Gastroesophageal sphincter (tissue), 4 donors: ENCODE measurements around the gene FITM2. TPM values are rescaled to one million over a fixed set of nuclear protein-coding genes. Genes with fewer than 3 reads are reported as not detected.

Experiments
- ATAC-seq: fragments of 150-250 bp; one replicate; pipeline ENCODE4 v1.9.1; 2016; ENCODE audit warnings: mild to moderate bottlenecking, moderate library complexity
- H3K27ac ChIP-seq, 4 donors: fragments of 200-600 bp; sonication (generic) in 3 of 4; 1 replicate in 3 of 4; 2 replicates in 1 of 4; pipeline ENCODE4 v1.5.1; 2016 to 2019
- H3K27me3 ChIP-seq: fragments of 200-600 bp; sonication (generic); one replicate; pipeline ENCODE4 v1.5.1; 2019
- H3K36me3 ChIP-seq, 2 donors: fragments of 200-600 bp; sonication (generic); one replicate each; pipeline ENCODE4 v1.5.1; 2019; ENCODE audit warnings: control low read depth in 1 of 2
- H3K4me1 ChIP-seq, 3 donors: fragments of 200-600 bp; sonication (generic); 1 replicate in 2 of 3; 2 replicates in 1 of 3; pipeline ENCODE4 v1.5.1; 2016 to 2019; ENCODE audit warnings: control low read depth in 2 of 3
- H3K4me3 ChIP-seq, 2 donors: fragments of 200-600 bp; sonication (generic); one replicate each; pipeline ENCODE4 v1.5.1; 2019; ENCODE audit warnings: mild to moderate bottlenecking in 1 of 2, moderate library complexity in 1 of 2
- H3K9me3 ChIP-seq, 3 donors: fragments of 200-600 bp; sonication (generic); one replicate each; pipeline ENCODE4 v1.5.1; 2017 to 2019; ENCODE audit warnings: control low read depth in 2 of 3
- EP300 ChIP-seq: sonication (generic); formaldehyde crosslinking; IDR thresholded peaks from one replicate; pipeline ENCODE4 v1.6.1; 2017; ENCODE audit warnings: antibody characterized with exemption, mild to moderate bottlenecking
- POLR2A ChIP-seq, 2 donors: fragments of 450-650 bp; IDR thresholded peaks; one replicate each; pipeline ENCODE4 v1.6.1; 2017; ENCODE audit warnings: antibody characterized with exemption in 2 of 2, mild to moderate bottlenecking in 2 of 2, moderate library complexity in 1 of 2
- POLR2AphosphoS5 ChIP-seq: sonication (generic); formaldehyde crosslinking; IDR thresholded peaks from one replicate; pipeline ENCODE4 v1.6.1; 2017; ENCODE audit warnings: antibody characterized with exemption
- WGBS, 2 donors: methylation state at CpG; one replicate each; pipeline ENCODE4 v1.1.5; 2018; ENCODE audit warnings: low coverage in 1 of 2; 5-methylcytosine and 5-hydroxymethylcytosine counted together
- total RNA-seq, 4 donors: library from RNA; depleted of rRNA; stranded (reverse); fragments of >200 nt; gene quantifications; one replicate each; pipeline ENCODE4 v1.1.0, GENCODE V29; 2016
- TF ChIP-seq, protein P1 (sequence below), 4 experiments: fragments of 200-600 bp in 2 of 4; fragments of 450-650 bp in 2 of 4; sonication (generic) in 1 of 4; IDR thresholded peaks; one replicate each; pipeline ENCODE4 v1.5.1; 2017 to 2019; ENCODE audit warnings: antibody characterized with exemption in 4 of 4, mild to moderate bottlenecking in 2 of 4, moderate library complexity in 2 of 4

The FITM2 gene, protein sequence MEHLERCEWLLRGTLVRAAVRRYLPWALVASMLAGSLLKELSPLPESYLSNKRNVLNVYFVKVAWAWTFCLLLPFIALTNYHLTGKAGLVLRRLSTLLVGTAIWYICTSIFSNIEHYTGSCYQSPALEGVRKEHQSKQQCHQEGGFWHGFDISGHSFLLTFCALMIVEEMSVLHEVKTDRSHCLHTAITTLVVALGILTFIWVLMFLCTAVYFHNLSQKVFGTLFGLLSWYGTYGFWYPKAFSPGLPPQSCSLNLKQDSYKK
- total RNA-seq, result 10 to 100 TPM in 2 of 4 donors, 1 to 10 TPM in 2; 8.0 to 12.1 (median 9.6) TPM

DNA sequence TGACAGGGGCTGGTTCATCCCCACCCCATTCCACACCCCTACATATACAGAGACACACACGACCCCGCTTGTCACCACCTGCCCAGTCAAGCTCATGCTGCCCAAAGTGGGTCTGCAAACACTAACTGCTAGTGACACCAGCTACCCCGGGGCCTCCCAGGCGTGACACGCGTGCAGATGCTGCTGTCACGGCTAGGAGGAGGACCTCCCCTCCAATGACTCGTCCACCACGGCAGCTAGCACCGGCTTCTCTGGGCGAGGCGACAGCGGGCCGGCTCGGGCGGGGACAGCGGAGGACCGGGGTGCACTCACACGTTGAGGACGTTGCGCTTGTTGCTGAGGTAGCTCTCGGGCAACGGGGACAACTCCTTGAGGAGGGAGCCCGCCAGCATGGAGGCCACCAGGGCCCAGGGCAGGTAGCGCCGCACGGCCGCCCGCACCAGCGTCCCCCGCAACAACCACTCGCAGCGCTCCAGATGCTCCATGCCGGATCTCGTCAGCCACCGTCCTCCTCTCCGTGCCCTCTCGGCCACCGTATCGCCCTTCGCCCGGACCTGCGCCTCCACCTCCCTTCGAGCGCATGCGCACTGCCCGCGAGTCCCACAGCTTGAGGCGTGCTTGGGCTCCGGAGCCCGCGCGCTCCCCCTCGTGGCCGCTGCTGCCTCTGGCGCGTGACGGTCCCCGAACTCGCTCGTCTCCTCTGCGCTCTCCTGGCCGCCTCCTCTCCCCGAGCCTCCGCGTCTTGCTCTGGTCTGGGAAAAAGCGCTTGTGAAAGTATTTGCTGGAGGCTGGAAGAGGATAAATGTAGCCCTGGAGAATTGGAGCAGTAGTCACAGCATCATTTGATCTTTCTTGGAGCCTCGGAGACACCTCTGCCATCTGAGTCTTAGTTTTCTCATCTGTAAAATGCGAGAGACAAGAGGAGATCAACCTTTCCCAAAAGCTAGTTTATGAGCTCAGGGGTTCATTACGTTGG is at the start of gene FITM2:
TSS of gene FITM2 (minus strand) at position 539 of the 976 bp plus-strand sequence. CDS start at position 485, 54 bp downstream.
- no peaks in the 10 kb centered on the region for H3K9me3 ChIP-seq
- no peaks in the 10 kb centered on the region for H3K27me3 ChIP-seq
- peak within 1 kb of the TSS in 3 of 4 donors; percentile 74 to 85 (median 80) for H3K27ac ChIP-seq
- WGBS, 2 donors, result 3 to 24% methylated on average over 3 to 7 of the region's 70 CpGs
- H3K36me3 ChIP-seq, result peaks cover 0 to 12% of the 10 kb centered on the region in 2 donors
- H3K4me1 ChIP-seq, result peaks cover 2 to 29% (median 14%) of the 10 kb centered on the region in 3 donors
- peak; percentile 97 for ATAC-seq
- peak within 1 kb of the TSS; percentile 83 to 84 for H3K4me3 ChIP-seq
- TF ChIP-seq EP300 (no peak), POLR2A (IDR thresholded peaks at IDR 0.05) (peak; percentile 14 to 28), POLR2AphosphoS5 (peak; percentile 90)
- TF ChIP-seq, protein P1, sequence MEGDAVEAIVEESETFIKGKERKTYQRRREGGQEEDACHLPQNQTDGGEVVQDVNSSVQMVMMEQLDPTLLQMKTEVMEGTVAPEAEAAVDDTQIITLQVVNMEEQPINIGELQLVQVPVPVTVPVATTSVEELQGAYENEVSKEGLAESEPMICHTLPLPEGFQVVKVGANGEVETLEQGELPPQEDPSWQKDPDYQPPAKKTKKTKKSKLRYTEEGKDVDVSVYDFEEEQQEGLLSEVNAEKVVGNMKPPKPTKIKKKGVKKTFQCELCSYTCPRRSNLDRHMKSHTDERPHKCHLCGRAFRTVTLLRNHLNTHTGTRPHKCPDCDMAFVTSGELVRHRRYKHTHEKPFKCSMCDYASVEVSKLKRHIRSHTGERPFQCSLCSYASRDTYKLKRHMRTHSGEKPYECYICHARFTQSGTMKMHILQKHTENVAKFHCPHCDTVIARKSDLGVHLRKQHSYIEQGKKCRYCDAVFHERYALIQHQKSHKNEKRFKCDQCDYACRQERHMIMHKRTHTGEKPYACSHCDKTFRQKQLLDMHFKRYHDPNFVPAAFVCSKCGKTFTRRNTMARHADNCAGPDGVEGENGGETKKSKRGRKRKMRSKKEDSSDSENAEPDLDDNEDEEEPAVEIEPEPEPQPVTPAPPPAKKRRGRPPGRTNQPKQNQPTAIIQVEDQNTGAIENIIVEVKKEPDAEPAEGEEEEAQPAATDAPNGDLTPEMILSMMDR (IDR thresholded peaks at IDR 0.05), result peak; percentile 78 to 98 (median 94)

DNA sequence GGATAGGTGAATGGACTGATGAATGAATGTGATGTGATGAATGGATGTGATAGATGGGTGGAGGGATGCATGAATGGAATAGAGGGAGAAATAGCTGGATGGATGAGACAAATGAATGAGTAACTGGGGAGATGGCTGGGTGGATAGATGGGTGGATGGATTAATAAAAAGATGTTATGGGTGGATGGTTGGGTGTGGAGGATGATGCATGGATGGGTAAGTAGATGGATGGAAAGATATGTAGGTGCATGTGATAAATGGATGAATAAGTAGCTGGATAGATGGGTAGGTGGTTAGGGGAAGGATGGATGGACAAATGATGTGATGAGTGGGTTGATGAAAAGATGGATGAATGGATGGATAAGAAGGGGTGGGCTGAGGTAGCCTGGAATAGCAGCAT is 49.2 kb upstream of the FITM2 start:
- Histone ChIP-seq H3K4me3 (no peak overlapping the region), H3K4me1 (peaks cover 0 to 3% (median 0%) of the 10 kb centered on the region in 3 donors), H3K27ac (no peak overlapping the region), H3K27me3 (peaks cover 12% of the 10 kb centered on the region), H3K9me3 (no peaks in the 10 kb centered on the region), H3K36me3 (no peaks in the 10 kb centered on the region)
- no peak for ATAC-seq
- no peak for TF ChIP-seq POLR2A (IDR thresholded peaks at IDR 0.05)
- TF ChIP-seq, protein P1 (IDR thresholded peaks at IDR 0.05), result no peak
- no peak for TF ChIP-seq EP300
- TF ChIP-seq POLR2AphosphoS5, result no peak

DNA sequence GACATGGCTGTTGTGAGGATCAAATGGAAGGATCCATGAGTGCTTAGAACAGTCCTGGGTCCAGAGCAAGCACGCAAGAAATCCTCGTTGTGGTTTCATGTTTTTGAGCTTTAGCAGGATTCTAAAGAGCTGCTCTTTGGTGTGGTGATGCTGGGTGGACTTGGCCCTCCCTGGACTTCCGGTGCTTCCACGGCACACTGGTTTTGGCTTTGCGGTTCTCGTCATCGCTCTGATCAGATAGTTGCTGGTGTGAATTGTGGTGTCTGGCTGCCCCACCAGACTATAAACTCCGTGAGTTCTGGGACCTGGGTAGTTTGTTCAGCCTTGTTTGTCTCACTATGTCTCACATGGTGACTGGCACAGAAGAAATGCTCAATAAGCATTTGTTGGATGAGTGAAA is 47.8 kb upstream of the FITM2 start:
- H3K36me3 ChIP-seq, result no peaks in the 10 kb centered on the region
- H3K27ac ChIP-seq, result no peak overlapping the region
- H3K4me3 ChIP-seq, result no peak overlapping the region
- ATAC-seq, result no peak
- WGBS, 2 donors, result 60 to 82% methylated on average over 3 to 5 of the region's 8 CpGs
- TF ChIP-seq POLR2AphosphoS5 (no peak), EP300 (no peak), POLR2A (IDR thresholded peaks at IDR 0.05) (no peak)
- TF ChIP-seq, protein P1 (IDR thresholded peaks at IDR 0.05), result no peak
- H3K4me1 ChIP-seq, result peaks cover 0 to 3% (median 0%) of the 10 kb centered on the region in 3 donors
- H3K27me3 ChIP-seq, result peaks cover 19% of the 10 kb centered on the region
- no peaks in the 10 kb centered on the region for H3K9me3 ChIP-seq

DNA sequence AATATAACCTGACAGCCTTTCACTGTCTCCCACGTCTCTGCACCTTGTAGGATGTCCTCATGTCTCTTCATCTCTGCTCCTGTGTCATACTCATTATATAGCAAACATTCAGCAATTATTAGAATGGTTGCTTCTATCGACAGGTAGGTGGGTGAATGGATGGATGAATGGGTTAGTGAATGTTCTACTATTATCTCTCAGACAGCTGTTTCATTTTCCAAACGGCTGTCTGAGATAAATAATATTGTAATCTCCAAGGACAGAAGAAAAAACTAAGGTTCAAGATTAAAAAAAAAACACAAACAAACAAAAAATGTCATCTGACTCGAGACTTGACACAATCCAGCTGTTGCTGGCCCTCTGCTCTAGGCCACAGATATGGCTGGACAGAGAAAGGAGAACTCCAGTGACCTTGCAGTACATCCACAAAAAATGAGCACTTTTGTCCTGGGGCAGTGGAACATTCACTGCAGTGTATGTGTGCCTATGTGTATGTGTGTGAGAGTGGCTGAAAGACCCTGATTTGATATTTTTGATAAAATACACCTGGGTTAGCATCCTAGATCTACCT is 46.6 kb upstream of the FITM2 start:
- H3K27ac ChIP-seq, result no peak overlapping the region
- H3K4me1 ChIP-seq, result peaks cover 0 to 3% (median 0%) of the 10 kb centered on the region in 3 donors
- WGBS, 2 donors, result 21 to 25% methylated on average over 4 of the region's 4 CpGs
- no peaks in the 10 kb centered on the region for H3K9me3 ChIP-seq
- ATAC-seq, result no peak
- H3K36me3 ChIP-seq, result no peaks in the 10 kb centered on the region
- H3K27me3 ChIP-seq, result peaks cover 25% of the 10 kb centered on the region
- no peak for TF ChIP-seq EP300
- peak; percentile 6 for TF ChIP-seq POLR2AphosphoS5
- no peak overlapping the region for H3K4me3 ChIP-seq

DNA sequence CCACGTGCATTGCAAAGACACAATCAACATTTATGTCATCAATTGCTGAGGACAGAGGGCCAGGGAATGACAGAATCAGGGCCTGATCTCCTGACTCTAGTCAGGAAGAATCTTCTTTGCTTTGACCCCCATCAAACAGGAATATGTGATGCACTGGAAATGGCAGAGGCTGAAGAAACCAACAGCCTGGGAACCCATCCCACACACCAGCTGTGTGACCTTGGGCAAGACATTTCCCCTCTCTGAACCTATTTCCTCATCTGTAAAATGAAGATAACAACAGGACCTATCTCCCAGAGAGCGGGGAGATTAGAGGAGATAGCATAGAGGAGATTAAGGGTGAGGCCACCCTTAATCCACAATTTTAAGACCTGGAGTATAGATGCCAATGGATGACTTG is 46.0 kb upstream of the FITM2 start:
- H3K36me3 ChIP-seq, result no peaks in the 10 kb centered on the region
- TF ChIP-seq EP300 (no peak), POLR2AphosphoS5 (no peak), POLR2A (IDR thresholded peaks at IDR 0.05) (no peak)
- TF ChIP-seq, protein P1 (IDR thresholded peaks at IDR 0.05), result no peak
- H3K4me1 ChIP-seq, result peaks cover 0 to 3% (median 0%) of the 10 kb centered on the region in 3 donors
- H3K9me3 ChIP-seq, result no peaks in the 10 kb centered on the region
- H3K27ac ChIP-seq, result no peak overlapping the region
- no peak overlapping the region for H3K4me3 ChIP-seq
- peaks cover 31% of the 10 kb centered on the region for H3K27me3 ChIP-seq
- no peak for ATAC-seq
- WGBS, 2 donors, result 56 to 57% methylated on average over 2 of the region's 2 CpGs
